ENCODE measurements around the gene ARPP21.
"Not testable (repeated sequence)": the region's sequence is repeated elsewhere in the genome, so short reads cannot be mapped to it uniquely, and the experiment has no call there.

Gene ARPP21

DNA sequence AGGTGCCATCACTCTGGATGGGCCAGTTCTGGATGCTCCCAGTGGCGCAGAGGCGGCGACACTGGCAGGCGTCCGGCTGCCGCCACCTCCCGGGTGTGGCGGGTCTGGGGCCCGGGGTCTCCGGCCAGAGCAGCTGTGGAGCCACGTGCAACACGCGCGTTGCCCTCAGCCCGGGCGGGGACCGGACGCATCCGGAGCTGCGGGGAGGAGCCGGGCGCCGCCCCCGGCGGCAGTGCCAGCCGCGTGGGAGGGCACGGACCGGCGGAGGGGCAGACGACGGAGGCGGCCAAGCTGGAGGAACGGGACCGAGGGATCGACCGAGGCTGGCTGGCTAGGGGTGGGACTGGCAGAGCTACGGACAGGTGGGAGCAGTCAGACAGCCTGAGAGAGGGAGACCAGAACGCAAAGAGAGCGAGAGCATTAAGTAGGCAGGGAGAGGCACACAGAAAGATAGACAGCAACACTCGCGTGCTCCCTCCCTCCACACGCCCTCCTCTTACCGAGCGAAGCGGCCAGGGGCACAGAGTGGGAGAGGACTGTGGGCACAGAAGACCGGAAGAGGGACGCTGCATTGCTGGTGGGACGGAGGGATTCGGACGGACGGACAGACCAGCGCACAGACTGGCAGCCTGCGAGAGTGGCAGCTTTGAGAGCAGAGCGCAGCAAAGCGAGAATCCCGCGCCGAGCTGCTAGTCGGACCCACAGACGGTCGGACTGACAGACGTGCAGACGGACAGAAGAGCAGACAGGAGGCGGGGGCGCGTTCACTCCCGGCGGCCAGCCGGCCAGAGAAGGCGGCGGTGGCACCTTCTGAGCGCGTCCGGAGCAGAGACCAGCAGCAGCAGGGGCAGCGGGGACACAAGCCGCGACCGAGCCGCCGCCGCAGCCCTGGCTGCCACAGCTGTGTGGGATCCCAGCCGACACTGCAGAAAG, at the start of gene ARPP21:
Gene ARPP21 (plus strand): TSS at position 272 of the 933 bp plus-strand sequence. CDS start 42,227 bp downstream, outside the sequence.
- peak; percentile 66 for DNase-seq

GRCh38 chr3:35592589-35593295, 46.6 kb upstream of the ARPP21 start:
- no peak for DNase-seq

GRCh38 chr3:35594739-35595138, 44.6 kb upstream of the ARPP21 start:
- no peak for DNase-seq

DNA sequence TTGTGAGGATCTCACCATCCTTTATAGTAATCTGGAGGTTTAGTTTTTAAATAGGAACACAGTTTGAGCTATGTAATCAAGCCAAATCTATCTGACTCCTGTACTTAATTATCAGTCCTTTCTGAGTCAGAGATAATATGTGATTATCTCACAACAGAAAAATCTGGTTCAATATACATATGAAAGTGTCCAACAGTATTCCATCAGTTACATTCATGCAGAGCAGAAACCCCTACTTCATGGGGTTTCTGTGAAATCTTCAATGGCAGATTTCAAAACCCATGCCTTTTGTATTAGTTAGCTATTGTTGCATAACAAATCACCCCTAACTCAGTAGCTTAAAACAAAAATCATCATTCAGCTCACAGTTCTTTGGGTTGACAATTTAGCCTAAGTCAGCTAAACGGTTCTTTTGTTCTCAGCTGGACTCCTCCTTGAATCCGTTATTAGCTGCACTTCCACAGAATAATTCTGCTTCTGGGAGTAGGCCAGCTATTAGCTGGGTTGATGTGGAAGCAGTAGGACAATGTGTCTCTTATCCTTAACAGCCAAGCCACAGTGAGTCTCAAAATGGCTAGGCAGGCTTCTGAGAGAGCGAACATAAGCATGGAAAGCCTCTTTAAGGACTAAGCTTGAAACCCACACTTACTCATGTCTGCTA, 42.9 kb upstream of the ARPP21 start:
- no peak for DNase-seq

GRCh38 chr3:35597490-35597889, 41.8 kb upstream of the ARPP21 start:
- DNase-seq = no peak

GRCh38 chr3:35598804-35599203, 40.5 kb upstream of the ARPP21 start:
- no peak for DNase-seq

GRCh38 chr3:35601959-35602358, 37.4 kb upstream of the ARPP21 start:
- DNase-seq = no peak

GRCh38 chr3:35602395-35602936, 36.9 kb upstream of the ARPP21 start:
- DNase-seq = no peak

DNA sequence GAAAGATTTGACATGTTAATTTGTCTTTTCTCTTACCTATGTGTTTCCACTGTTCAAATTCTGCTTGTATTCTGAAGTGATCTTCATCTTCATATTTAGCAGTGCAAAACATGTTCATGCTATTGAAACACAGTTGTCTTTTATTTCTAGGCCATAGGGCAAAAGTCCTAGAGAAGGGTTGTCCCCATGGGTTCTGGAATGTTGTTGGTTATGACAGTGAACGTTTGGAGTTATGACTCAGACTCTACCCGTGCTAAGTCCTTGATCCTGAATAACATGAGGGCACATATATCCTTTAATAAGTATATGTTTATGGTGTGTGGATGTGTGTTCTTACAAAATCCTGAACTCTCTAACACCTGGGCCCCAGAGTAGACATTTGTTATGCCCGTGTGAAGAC, 23.0 kb upstream of the ARPP21 start:
- no peak for DNase-seq

GRCh38 chr3:35617370-35617769, 22.0 kb upstream of the ARPP21 start:
- no peak for DNase-seq

DNA sequence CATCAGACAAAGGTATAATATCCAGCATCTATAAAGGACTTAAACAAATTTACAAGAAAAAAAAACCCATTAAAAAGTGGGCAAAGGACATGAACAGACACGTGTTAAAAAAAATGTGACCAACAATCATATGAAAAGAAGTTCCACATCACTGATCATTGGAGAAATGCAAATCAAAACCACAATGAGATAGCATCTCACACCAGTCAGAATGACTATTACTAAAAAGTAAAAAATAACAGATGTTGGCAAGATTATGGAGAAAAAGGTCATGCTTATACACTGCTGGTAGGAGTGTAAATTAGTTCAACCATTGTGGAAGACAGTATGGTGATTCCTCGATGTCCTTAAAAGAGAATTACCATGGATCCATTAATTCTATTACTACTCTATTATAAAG, 19.1 kb upstream of the ARPP21 start:
- not testable (repeated sequence) for DNase-seq

- peak; percentile 39 for DNase-seq
Measured at GRCh38 chr3:35624698-35625097, 14.6 kb upstream of the ARPP21 start.

- DNase-seq = no peak
Measured at GRCh38 chr3:35633332-35634124, 5.8 kb upstream of the ARPP21 start.

- DNase-seq = no peak
Measured at GRCh38 chr3:35635407-35635806, 3.9 kb upstream of the ARPP21 start.

GRCh38 chr3:35635926-35636683, 3.2 kb upstream of the ARPP21 start:
- DNase-seq = no peak

GRCh38 chr3:35638251-35638979, 910 bp upstream of the ARPP21 start:
- no peak for DNase-seq

GRCh38 chr3:35638980-35639253, 408 bp upstream of the ARPP21 start:
- DNase-seq = no peak

- no peak for DNase-seq
Measured at GRCh38 chr3:35640190-35641165, 1.2 kb downstream of the ARPP21 start.

DNA sequence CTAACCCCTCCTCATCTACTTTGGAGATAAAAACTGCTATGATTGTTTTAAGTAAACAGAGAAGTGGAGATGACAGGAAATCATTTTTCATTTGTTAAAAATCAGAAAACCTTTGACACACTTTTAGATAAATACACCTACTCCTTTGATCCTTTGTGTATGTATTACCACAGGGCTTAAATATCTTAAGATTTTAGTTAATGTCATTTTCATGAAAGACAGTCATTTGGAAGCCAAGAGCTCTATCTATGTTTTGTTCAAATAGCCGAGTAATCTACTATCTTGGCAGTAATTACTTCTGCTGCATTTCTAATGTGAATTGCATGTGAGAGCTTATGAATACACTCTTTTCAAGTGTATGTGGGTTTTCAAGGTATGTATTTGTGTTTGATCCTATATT, 2.0 kb downstream of the ARPP21 start:
- DNase-seq = no peak

All from DMS53 (cell line).